Measurements from ENCODE around the gene PCGF3.
"Not testable (repeated sequence)": the region's sequence is repeated elsewhere in the genome, so short reads cannot be mapped to it uniquely, and the experiment has no call there.

PCGF3 gene

DNA sequence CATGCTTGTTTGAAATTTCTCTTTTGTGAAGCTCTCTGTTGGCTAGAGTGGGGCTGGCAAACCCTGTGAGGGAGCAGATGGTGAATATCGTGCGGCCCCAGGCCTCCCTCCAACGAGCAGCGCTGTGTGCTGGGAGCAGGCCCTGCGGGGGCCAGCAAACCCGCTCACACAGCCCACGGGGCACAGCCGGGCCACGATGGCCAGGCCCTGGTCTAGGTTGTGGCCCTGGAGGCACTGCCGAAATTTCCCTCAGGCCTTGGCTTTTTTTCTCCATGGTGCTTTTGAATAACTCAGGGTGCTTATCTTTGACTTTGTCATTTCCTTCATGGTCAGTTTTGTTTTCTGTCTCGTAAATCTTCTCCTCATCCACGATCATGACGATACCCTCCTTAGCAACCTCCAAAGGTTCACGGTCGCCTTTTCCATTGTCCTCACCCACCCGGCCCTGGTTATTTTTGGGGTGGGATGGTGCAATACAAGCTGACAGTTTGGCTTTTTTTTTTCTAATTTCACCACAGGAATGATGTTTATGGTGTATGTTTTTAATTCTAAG is 20.7 kb downstream of the PCGF3 start:
- DNase-seq, result no peak

DNA sequence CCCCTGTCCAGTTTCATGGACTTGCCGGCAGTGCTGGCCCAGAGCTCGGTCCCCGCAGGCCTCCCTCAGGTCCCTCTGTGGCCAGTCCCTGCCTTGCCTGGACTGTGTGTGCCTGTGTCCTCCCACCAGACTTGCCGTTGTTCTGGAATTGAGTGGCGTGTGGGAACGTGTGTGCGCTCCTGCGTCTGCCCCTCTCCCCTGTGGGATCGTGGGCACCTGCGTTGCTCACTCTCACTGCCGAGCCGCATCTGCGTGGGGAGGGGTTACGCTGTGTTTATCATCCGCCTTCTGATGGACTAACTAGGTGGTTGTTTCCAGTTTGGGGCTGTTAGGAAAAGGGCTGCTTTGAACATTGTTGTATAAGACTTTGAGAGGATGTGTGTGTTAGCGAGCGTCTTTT is 21.2 kb downstream of the PCGF3 start:
- DNase-seq, result no peak

- no peak for DNase-seq
Measured at GRCh38 chr4:727576-727975, 21.9 kb downstream of the PCGF3 start.

- DNase-seq, result no peak
Measured at GRCh38 chr4:729336-730315, 24.0 kb downstream of the PCGF3 start.

- no peak for DNase-seq
Measured at GRCh38 chr4:730511-730910, 24.9 kb downstream of the PCGF3 start.

DNA sequence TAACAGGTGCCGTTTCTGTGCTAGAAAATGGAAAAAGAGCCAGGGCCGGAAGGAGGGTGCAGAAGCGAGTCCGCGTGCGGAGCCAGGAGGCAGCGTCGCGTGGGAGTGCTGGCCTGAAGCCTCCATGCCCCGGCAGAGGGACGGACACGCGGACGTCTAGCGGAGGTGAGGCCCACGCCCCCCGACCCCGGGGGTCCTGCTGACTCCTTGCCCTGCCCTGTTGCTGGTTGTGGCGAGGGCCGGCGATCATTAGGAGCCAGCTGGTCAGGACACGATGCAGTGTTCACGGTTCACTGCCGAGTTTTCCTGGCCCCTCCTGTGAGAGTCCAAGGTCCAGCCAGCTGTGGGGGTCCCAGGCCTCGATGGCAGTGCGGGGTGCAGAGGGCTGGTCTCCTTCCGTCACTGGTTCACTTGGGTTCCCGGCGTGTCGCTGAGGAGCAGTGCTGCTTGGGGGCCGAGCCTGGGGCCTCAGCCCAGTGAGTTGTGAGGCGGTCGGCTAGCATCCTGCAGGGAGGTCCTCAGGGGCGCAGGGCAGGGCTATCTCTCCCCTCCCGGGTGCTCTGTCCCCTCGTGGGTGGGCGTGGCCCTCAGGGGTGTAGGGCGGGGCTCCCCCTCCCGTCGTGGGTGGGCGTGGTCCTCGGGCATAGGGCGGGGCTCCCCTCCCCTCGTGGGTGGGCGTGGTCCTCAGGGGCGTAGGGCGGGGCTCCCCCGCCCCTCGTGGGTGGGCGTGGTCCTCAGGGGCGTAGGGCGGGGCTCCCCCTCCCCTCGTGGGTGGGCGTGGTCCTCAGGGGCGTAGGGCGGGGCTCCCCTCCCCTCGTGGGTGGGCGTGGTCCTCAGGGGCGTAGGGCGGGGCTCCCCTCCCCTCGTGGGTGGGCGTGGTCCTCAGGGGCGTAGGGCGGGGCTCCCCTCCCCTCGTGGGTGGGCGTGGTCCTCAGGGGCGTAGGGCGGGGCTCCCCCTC is 25.6 kb downstream of the PCGF3 start:
- DNase-seq, result not testable (repeated sequence)

GRCh38 chr4:731954-732353 is 26.3 kb downstream of the PCGF3 start:
- DNase-seq, result not testable (repeated sequence)

DNA sequence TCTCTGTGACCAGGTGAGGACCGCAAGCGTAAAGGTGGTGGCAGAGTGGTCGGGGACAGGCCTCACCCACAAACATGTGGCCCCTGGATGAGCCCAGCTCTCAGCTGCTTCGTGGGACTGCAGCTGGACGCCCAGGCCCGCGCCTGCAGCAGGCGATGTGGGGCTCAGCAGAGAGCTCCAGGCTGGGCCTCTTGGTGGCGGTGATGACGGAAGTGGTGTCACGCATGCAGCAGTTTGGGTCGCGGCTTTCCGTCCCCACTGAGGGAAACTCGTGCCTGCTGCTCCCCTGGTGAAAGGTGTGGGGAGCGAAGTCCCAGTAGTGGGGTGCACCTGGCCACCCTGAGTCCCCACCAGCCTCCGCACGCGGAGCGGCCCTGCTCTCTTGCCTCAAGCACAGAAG is 26.9 kb downstream of the PCGF3 start:
- no peak for DNase-seq

GRCh38 chr4:732911-733630 is 27.4 kb downstream of the PCGF3 start:
- no peak for DNase-seq

GRCh38 chr4:733631-733980 is 28.0 kb downstream of the PCGF3 start:
- no peak for DNase-seq

- DNase-seq, result no peak
Measured at GRCh38 chr4:734075-734474, 28.4 kb downstream of the PCGF3 start.

- DNase-seq, result no peak
Measured at GRCh38 chr4:734951-735350, 29.3 kb downstream of the PCGF3 start.

DNA sequence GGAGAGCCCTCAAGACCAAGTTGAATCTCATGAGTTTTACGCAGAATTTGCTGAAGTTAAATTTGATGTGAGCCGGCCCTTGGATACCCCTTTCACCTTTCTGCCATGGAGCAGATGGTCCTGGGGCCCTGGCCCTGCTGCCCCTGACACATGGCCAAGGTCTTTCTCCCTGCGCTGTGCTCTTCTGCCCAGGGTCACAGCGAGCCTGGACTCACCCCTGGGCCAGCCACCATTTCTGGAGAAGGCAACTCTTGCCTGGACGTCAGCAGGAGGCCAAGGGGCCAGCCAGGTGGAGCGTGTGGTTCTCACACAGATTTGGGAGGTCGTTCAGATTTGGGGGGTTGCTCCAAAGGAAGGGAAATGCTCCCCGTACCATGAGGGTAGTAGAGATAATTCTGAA is 30.0 kb downstream of the PCGF3 start:
- no peak for DNase-seq

GRCh38 chr4:736561-736960 is 30.9 kb downstream of the PCGF3 start:
- DNase-seq, result not testable (repeated sequence)

DNA sequence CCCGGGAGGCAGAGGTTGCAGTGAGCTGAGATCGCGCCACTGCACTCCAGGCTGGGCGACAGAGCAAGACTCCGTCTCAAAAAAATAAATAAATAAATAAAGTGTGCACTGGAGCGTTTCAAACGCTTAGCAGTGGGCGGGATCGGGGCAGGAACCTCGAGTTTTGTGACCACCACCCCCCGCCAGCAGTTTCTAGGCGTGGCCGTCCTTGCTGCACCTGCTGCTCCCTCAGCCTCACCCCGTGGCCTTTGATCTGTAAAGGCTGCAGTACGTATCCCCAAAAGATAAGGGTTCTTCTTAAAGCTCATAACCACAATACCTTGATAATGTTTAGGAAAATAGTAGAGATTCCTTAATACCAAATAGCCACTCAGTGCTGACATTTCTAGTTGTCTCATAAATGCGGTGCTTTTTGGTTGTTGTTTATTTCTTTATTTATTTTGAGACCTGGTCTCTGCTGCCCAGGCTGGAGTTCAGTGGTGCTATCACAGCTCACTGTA is 33.2 kb downstream of the PCGF3 start:
- no peak for DNase-seq

DNA sequence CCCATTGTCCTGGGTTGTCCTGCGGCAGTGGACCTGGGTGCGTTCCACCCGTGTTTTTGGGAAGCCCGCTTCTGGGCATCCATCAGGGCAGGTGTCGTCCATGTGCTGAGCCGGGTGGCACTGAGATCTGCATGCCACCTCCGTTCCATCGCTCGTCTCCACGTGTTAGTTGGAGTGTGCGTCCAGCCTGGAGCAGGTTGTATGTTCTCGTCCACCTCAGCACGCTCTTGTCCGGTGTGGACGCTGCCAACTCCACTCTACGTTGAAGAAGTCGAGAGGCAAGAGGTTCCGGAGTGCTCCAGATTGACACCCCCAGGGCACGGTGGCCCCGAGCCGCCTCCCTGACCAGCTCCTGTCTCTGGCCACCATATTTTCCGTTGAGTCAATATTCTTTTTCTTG is 33.9 kb downstream of the PCGF3 start:
- DNase-seq, result no peak

GRCh38 chr4:740011-740410 is 34.4 kb downstream of the PCGF3 start:
- DNase-seq, result no peak

DNA sequence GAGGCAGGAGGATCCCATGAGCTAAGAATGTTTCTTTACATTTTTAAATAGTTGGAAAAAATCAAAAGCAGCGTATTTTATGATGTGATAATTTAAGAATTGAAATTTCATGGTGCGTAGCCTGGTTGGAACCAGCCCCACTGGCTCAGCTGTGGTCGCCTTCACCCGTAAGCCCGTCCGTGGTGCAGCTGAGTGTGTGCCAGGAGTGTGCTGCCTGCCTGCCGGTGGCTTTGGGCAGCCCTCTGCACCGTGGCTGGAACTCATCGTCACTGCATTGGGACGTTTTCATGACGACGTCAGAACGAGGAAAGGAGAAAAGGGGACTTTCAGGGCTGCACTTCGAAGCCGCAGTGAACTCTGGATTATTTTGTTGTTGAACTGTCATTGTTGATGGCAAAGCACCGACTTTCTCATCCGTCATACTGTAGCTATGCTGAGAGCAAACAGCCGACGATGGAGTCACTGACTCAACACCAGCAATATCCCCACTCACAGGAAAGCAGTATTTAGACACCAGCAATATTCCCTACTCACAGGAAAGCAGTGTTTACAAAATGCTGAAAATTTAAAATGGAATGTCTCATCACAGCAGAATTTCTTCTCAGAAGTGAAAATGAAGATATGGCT is 35.1 kb downstream of the PCGF3 start:
- DNase-seq, result no peak

- DNase-seq, result no peak
Measured at GRCh38 chr4:742096-742741, 36.6 kb downstream of the PCGF3 start.

DNA sequence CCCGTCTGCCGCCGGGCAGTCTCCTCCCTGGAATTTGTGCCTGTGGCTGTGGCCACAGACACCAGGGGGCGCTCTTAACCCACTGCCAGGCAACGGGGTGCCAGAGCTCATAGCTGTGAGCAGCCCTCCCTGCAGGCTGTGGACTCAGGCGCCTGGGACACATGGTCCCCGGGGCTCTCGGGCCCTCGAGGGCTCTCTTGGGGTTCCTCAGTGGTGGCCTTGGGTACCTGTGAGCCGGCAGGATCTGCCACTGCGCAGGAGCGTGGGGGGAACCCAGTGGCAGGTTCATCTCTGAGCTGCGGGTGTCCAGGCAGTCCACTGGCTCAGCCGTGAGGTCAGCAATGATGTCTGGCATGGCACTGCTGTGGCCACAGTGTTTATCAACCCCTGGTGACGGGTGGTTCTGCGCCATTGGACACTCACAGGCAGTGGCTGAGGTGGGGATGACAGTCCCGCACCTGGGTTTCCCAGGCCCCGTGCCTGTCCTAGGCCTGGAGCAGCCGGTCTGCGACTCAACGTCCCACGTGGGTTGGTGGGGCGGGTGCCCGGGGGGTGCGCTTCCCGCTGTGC is 37.2 kb downstream of the PCGF3 start:
- DNase-seq, result peak; percentile 80

Measured in CD4-positive, alpha-beta T cell treated with Interleukin-12 subunit alpha and Interleukin-12 subunit beta, for 1 hour (primary cell).